DND-41 (cell line): Measurements from ENCODE around the gene BIRC5.

Experiments used
- EZH2 ChIP-seq: IDR thresholded peaks from 3 replicates; pipeline ENCODE4 v1.6.1; 2012; ENCODE audit warnings: borderline replicate concordance, low read depth, mild to moderate bottlenecking, moderate library complexity, low read length, inconsistent platforms; ENCODE audit not compliant: severe bottlenecking
- TF ChIP-seq, protein P1 (sequence below): IDR thresholded peaks from 2 replicates; pipeline ENCODE4 v1.5.1; 2012; ENCODE audit warnings: borderline replicate concordance, low read length, moderate library complexity, mild to moderate bottlenecking; ENCODE audit not compliant: poor library complexity, severe bottlenecking; ENCODE audit errors: extremely low read depth

DNA sequence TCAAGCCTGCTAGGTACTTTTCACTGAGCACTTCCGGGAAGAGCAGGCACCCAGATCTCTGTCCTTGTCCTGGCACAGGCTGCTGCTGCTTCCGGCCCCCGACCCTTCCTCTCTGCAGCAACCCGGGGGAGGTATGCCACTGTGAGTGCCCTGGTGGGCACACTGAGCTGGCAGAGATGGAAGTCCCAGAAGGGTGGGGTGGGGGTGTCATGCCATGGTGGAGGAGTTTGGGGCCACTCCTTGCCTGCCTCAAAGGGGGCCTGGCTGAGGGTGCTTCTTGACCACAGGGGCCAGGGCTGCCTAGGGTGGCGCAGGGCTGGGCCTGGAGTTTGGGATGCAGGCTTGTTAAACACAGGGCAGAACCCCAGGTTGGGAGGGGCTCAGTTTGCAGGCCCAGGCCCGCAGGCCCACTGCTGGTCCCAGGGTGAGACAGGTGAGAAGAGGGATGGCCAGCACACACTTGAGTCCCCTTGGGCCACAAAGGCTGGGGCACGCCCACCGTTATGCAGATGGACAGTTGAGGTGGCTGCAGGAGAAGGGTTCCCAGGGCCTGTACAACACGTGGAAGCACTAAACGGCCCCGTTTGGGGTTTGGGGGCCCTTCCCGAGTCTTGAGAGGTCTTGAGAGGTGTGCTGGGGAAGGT, 26.1 kb downstream of the BIRC5 start:
- TF ChIP-seq, protein P1, sequence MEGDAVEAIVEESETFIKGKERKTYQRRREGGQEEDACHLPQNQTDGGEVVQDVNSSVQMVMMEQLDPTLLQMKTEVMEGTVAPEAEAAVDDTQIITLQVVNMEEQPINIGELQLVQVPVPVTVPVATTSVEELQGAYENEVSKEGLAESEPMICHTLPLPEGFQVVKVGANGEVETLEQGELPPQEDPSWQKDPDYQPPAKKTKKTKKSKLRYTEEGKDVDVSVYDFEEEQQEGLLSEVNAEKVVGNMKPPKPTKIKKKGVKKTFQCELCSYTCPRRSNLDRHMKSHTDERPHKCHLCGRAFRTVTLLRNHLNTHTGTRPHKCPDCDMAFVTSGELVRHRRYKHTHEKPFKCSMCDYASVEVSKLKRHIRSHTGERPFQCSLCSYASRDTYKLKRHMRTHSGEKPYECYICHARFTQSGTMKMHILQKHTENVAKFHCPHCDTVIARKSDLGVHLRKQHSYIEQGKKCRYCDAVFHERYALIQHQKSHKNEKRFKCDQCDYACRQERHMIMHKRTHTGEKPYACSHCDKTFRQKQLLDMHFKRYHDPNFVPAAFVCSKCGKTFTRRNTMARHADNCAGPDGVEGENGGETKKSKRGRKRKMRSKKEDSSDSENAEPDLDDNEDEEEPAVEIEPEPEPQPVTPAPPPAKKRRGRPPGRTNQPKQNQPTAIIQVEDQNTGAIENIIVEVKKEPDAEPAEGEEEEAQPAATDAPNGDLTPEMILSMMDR = no peak
- TF ChIP-seq EZH2 = no peak
